GM21737 (cell line): ENCODE data around the gene DNASE1.
"Not testable (repeated sequence)": the region's sequence is repeated elsewhere in the genome, so short reads cannot be mapped to it uniquely, and the experiment has no call there.

Experiments
- ATAC-seq: cut with Tn5 transposase; IDR thresholded peaks from one replicate; pipeline ENCODE4 v1.9.1; 2021; ENCODE audit warnings: mild to moderate bottlenecking, moderate library complexity; ENCODE audit not compliant: unreplicated experiment

Gene DNASE1

DNA sequence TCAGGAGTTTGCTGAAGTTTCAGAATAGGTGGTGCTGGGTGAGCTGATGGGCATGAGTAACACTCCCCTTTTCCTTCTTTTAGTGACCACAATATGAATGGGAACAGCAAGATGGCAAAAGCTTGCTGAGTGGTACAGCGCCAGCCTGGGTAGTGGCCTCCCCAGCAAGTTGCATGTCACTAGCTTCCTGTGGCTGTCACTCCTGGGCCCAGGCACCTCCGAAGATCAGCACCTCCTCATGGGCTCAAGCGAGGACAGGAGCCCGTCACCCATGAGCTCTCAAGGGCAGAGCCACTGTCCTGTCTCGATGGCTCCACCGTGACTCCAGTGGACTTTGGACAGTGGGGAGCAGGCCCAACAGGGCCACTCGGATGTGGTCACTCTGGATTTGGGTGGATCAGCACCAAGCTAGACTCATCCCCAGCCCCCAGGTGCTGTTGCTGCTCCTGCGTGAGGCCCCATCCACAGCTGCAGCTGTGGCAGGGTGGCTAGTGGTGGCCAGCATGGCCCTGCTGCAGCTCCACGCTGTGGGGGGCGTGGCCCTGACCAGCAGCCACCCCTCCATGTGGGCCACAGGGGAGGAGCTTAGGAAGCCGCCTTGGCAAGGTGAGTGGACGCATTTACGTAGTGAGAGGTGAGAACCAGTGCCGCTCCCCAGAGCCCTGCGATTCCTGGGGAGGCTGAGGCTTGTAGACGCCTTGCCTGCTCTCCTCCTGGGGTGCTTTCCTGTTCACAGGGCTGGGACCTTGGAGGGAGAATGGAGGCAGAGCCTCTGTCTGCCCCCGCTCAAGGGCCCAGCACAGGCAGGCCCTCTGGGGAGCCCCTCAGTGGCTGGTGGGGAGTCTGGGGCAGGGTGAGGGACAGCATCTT, 13.6 kb upstream of the DNASE1 start:
- no peak for ATAC-seq

DNA sequence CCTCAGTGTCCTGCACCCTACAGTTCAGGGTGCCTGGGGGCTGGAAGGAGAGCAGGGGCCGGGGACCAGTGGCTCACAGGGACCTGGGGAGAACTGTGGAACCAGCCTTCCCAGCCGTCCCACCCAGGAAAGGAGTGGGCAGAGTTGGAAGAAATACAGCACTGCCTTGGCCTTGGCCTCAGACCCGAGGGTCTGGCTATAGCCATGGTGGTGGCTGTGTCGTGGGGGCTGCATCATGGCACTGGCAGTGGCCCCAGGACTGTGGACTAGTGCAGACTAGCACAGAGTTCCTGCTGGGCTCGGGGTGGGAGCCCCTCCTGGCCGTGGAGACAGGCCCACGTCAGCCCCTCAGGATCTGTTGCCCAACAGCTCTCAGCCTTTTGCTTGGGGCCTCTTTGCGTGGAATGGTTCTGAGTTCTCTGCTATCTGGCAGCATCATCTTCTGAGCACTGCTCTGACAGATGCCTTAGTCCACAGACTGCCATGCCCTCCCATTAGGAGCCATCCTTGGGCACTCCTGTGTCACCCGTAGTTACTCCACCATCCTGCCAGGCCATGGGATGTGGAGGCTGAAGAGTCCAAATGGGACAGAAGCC, 12.6 kb upstream of the DNASE1 start:
- no peak for ATAC-seq

DNA sequence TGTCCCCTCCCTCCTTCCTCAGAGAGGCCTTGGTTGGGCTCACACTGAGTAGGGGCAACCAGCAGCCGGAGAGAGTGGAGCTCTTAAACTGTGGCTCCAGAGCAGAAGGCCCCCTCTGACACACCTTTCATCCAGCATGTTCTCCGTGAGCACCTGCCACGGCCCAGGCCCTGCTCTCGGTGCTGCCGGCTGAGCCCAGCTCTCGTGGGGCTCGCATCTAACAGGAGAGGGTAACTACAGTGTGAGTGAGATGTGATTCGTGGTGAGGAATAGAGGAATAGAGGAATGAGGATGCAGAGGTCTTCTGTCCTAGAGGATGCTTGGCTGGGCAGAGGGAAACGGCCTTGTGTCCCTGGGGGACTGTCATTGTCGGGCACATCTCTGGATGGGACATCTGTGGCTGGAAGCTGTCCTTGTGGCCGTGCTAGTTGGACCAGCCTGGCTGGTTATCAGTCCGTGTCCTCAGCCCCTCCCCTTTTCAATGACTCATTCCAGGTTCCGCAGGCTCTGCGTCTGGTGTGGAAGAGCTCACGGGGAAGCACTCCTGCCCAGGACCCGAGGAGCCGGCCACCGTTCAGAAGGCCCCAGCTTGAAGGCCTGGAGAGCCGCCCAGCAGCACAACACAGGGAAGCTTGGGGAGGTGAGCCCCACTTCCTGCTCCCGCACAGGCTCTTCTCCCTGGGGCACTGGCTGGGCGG, 11.9 kb upstream of the DNASE1 start:
- no peak for ATAC-seq

DNA sequence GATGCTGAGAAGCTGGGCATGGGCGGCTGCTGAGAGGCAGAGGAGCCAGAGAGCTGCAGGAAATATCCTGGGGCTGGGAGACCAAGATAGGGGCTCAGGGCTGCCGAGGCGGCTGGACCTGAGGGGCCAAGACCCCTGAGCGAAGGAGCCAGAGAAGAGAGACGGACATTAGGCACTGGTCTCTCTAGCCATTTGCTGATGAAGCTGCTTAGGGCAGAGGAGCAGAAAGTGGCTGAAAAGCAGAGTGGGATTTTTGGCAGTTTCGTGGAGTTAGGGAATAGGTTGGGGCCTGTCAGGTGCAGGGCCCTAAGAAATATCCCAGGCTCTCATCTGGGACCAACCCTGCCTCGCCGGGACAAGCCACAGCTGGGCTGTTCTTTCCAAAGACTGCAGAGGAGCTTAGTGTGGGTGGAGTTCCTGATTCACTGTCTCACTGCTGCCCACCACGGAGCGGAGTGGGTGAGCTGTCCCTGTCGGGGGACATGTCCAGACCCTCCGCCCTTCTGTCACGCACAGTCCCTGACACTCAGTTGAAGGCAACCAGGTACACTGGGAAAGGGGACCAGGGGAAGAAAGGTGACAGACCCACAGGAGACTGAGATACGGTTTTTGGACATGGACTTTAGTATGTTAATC, 11.3 kb upstream of the DNASE1 start:
- no peak for ATAC-seq

DNA sequence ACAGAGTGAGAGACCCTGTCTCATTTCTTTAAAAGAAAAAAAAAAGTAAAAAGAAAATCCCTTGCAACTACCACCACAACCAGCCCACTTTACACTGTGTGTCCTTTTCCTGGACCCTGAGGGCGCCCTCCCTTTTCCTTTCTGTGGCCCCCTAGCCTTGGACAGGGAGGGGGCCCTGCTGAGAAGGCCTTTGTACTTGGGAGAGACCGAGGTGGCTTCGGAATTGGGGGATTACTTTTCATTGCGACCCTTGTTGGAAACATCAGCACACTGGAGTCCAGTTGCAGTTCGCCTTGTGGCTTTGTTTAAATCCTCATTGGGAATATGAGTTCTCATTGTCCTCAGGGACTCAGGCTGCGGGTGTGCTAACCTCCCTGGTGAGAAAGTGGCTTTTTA, 9.4 kb upstream of the DNASE1 start:
- no peak for ATAC-seq

DNA sequence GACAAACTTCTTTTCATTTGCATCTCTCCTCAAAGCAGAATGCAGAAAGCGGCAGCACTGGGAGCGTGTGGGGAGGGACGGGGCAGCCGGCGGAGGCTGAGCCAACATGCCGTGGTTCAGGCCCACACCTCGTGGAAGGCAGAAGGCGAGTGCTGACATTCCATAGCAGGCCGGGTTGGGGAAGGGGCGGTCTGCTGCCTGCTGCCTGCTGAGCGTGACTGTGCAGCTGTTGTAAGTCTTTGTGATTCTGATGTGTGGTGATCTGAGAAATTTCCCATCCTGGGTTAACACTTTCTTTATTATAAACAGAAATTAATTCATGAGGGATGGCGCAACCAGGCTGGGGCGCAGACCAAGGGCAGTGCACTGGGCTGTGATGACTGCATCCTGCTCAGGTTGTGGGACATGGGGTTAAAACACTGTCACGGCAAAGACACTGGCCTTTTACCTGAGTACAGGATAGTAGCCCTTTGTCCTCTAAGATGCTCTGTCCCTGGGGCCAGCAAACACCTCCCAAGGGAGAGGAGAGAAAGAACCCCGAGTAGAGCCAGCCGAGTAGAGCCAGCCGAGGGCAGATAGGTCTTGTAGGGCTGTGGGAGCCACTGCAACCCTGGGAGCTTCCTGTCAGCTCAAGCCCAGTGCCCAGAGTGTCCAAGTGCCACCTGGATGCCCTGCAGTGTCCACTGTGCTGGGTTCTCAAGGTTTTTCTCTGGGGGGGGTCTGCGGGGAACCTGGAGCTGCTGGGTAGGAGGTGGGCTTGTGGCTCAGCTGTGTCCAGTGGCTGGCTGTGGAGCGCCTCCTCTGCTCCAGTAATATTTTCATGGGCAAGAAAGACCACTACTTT, 8.8 kb upstream of the DNASE1 start:
- ATAC-seq: no peak

DNA sequence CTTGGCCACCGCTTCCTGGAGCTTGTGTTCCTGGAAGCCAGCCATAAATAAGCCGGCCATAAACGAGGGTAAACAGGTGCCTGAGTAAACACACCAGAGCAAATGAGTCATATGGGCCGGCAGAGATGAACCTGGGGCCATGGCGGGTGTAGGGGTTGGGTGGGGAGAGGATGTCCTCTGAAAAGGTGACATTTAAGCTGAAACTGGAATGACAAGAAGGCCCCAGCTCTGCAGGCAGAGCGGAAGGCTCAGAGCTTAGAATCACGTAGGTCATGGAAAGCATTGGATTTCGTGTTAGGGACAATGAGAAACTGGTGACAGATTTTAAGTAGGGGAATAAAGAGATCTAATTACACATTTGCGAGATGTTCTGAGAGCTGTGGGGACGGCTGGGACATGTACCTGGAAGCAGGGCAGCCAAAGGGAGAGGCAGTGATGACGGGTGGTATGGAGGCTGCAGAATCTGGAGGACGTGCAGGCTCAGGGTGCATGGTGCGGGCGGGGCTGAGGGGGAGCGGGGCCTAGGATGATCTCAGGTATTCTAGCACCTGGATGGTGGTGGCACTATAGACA, 8.1 kb upstream of the DNASE1 start:
- ATAC-seq: no peak

DNA sequence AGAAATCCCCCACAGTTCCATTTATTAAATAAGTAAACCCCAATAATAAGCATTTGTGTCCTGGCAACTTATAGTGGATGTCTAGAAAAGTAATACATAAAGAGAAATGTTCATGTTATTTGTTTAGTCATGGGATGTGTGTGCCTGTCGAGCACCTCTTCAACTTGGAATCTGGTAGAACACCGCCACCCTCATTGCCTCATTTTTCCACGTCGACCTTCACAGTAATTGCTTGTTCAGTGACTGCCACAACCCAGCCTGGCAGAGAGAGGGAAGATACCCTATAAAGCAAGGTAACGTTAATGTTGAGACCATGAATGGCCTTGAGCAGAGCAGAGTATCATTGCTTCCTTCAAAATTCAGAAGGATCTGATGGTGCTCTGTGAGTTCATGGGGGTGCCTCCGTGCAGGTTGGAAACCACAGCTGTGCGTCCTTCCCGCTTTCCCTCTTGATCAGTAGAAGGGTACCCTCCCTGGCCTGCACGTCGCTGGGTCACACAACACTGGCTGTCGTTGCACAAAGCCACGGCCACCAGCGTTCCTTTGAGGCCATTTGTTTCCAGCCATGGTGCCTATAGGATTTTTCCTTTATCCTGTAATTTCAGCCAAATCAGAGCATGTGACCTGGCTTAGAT, 3.7 kb upstream of the DNASE1 start:
- no peak for ATAC-seq

DNA sequence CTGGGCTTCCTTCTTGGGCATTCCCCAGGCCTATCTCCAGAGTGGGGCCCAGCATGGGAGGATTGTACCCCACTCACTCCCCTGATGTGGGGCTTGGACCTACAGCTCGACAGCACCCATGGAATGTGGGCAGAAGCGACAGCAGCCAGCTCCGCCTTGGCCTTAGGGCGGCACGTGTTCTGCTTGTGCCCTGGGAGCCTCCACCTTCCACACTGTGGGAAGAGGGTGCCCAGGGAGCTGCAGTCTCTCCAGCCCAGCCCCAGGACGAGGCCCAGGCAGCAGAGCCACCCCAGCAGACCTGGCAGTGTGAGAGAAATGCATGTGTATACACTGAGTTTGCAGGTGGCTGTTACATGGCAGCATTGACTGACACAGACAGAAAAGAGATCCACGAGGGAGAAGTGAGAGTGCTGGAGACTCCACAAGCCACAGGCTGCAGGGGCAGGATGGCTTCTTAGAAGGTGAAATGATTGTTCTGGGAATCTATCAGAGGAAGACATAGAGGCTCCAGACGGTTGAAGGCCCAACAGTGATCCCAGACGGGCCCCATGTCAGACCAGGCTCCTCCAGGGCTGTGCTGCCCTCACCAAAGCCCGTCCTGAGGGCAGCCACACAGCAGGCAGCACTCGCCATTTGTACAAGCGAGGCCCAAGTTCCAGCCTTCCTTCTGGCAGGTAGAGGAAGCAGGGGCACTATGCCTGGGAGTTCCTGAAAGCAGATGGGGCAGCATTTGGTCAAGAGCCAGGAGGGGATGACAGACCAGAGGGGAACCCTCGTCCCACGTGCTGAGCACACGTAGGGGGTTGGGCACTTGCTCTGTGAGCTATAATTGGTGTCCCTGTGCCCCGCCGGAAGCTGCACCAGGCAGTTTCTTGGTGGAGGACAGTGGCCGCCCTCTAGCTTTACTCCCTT, 2.8 kb upstream of the DNASE1 start:
- no peak for ATAC-seq

DNA sequence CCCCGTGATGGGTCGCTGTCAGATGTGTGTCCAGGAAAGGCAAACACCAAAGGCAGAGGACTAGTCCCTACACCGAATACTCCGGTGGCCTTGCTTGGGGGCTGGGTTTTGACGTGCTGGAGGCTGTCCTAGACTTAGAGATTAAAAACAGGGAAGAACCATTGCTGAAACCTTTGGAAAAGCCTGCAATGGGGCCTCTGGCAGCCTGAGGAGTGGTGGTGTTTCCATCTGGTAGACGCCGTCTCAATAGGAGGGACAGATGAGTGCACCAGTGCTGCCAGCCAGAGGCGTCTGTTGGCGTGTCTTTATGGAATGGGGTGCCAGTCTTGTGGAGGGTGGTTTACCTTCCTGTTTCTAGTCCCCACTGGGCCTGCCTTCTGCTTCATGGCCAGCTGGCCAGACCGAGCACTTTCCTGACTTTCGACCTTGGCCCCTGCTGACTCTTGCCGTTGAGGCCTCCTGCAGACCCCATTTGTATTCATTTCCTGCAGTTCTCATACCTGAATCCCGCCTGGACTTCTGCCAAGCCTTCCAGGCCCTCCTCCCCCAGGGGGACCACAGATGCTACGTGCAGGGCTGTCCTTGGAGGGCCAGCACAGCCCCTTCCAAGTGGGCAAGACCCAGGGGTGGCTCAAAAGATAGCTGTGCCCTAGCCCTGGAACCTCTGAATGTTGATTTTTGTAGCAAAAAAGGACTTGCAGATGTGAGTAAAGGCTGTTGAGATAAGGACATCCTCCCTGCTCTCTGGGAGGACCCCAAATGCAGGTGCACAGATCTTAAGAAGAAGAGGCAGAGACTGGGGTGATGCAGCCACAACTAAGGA, 1.9 kb upstream of the DNASE1 start:
- ATAC-seq: no peak

DNA sequence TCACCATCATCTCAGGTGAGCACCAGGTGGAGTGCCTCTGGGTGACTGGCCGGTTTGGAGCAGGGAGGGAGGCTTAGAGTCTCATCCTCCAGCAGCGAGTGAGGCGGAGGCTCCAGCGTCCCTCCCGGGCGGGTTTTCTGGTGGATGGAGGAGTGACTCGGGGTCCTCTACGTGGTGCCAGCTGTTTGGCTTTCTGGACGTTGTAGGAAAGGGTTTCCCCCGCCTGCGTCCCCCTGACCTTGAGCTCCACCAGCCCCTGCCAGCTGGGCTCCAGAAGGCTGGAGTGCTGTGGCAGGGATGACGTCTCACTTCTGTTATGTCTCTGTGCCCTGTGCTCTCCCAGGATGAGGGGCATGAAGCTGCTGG, 522 bp downstream of the DNASE1 start:
- no peak for ATAC-seq

DNA sequence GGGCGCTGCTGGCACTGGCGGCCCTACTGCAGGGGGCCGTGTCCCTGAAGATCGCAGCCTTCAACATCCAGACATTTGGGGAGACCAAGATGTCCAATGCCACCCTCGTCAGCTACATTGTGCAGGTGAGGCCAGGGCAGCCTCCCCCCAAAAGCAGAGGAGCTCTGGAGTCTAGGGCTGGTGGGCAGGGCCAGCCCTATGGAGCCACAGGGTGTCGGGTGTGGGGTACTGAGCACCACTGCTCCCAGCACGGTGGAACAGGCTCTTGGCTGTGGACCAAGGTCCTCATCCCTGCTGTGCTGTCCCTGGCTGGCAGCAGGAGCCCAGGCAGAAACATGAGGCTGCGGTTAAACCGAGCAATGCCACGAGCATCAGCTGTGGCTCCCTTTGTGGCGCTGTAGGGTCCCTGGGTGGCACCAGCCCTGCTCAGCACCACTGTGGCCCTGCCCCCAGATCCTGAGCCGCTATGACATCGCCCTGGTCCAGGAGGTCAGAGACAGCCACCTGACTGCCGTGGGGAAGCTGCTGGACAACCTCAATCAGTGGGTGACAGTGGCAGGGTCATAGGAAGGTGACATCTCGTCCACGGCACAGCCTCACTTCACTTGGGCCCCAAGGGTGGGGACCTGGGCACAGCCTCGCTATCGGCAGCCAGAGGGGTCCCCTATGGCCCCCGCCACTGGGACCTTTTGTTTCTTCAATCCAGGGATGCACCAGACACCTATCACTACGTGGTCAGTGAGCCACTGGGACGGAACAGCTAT, 1.1 kb downstream of the DNASE1 start:
- ATAC-seq: no peak

DNA sequence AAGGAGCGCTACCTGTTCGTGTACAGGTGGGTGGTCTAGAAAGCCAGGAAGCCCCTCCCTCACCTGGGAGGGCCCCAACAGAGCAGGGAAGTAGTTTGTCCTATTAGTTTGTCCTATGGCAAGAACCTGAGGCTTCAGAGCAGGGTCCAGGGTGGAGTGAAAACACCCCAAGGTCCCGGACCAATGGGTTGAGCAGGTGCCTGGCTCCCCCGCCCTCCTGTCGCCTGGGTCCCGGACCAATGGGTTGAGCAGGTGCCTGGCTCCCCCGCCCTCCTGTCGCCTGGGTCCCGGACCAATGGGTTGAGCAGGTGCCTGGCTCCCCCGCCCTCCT, 1.6 kb downstream of the DNASE1 start:
- not testable (repeated sequence) for ATAC-seq

DNA sequence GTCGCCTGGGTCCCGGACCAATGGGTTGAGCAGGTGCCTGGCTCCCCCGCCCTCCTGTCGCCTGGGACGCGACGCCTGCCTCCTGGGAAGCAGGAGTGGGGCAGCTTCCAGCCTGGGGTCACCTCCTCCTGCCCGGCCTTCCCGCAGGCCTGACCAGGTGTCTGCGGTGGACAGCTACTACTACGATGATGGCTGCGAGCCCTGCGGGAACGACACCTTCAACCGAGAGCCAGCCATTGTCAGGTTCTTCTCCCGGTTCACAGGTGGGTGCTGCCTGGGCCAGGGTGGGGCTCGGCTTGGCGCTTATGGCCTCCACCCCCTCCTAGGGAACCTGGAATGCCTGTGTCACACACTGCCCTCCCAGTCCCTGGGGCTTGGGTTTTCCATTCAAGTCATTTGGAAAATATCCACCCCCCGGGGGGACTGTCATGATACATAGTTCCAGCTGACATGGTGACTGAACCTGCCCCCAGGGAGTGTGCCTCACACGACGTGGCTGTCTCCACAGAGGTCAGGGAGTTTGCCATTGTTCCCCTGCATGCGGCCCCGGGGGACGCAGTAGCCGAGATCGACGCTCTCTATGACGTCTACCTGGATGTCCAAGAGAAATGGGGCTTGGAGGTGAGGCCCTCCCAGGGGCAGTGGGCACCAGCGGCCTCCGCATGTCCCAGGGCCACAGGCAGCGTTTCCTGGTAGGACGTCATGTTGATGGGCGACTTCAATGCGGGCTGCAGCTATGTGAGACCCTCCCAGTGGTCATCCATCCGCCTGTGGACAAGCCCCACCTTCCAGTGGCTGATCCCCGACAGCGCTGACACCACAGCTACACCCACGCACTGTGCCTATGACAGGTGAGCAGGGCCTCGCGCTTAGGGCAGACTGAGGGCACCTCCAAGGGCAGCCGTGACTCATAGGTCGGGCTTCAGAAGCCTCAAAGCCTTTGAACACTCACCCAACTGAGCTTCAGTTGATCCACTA, 2.3 kb downstream of the DNASE1 start:
- ATAC-seq: no peak

DNA sequence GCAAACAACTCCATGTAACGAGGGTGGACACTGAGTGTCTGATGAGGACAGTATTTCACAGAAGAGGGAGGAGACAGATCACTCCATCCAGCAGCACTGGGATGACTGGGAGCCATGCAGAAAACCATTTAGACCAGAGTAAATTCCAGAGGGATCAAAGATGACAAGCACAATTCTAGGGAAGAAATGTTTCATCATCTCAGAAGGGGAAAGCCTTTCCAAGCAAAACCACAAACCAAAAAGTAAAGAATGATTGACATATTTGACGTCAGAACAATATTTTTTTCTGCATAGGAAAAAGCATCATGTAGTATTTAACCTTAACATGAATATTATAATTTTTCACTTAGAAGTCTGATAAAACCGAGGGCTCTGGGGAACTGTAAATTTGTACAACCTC, 4.8 kb downstream of the DNASE1 start:
- no peak for ATAC-seq

DNA sequence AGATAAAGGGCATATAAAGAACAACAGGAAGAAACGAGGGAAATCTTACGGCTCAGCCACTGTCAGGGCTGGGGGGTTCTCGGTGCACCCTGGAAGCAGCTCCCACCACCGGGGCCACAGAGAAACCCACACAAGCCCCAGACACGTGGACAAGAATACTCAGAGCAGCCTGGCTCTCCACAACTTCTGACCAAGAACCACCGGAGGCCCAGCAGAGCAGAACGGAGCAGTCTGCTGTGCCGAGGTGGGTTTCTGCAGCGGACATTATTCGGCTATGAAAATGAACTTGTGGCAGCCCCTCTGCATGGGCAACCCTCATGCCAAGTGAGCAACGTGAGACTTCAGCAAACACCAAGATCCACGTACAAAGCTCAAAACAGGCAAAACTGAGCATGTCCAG, 6.8 kb downstream of the DNASE1 start:
- no peak for ATAC-seq
